Dendritic cell treated with granulocyte-macrophage colony-stimulating factor and Interleukin-4, amounts not matched to agents 40 ng/mL and 50 ng/mL, for 4 days (primary cell): Measurements from ENCODE around the gene URB2.
"Not testable (repeated sequence)": the region's sequence is repeated elsewhere in the genome, so short reads cannot be mapped to it uniquely, and the experiment has no call there.

ENCODE experiments used
- H3K27ac Mint-ChIP-seq: one replicate; pipeline ENCODE4 v1.8.0; 2022; ENCODE audit warnings: mild to moderate bottlenecking, mixed read lengths
- H3K27me3 Mint-ChIP-seq: one replicate; pipeline ENCODE4 v1.8.0; 2022; ENCODE audit warnings: mild to moderate bottlenecking, mixed read lengths
- H3K36me3 Mint-ChIP-seq: one replicate; pipeline ENCODE4 v1.8.0; 2022; ENCODE audit warnings: low read depth, mixed read lengths
- H3K4me1 Mint-ChIP-seq: one replicate; pipeline ENCODE4 v1.8.0; 2022; ENCODE audit warnings: low read depth, mixed read lengths
- H3K4me3 Mint-ChIP-seq: one replicate; pipeline ENCODE4 v1.8.0; 2022; ENCODE audit warnings: mild to moderate bottlenecking, moderate library complexity, mixed read lengths
- H3K9me3 Mint-ChIP-seq: one replicate; pipeline ENCODE4 v1.8.0; 2022; ENCODE audit warnings: mixed read lengths
- intact Hi-C: fragments of 100-400 bp; cut with micrococcal nuclease; formaldehyde crosslinking; loops from one replicate; pipeline ENCODE4 v1.15.0; 2022

Gene URB2

GRCh38 chr1:229597877-229598276 lies 28.2 kb upstream of the URB2 start:
- Mint-ChIP-seq H3K27ac (no peak overlapping the region), H3K4me1 (peaks cover 36% of the 10 kb centered on the region), H3K36me3 (peaks cover 74% of the 10 kb centered on the region), H3K27me3 (no peaks in the 10 kb centered on the region), H3K4me3 (no peak overlapping the region), H3K9me3 (peaks cover 8% of the 10 kb centered on the region)
- intact Hi-C loops, result no loop called here

DNA sequence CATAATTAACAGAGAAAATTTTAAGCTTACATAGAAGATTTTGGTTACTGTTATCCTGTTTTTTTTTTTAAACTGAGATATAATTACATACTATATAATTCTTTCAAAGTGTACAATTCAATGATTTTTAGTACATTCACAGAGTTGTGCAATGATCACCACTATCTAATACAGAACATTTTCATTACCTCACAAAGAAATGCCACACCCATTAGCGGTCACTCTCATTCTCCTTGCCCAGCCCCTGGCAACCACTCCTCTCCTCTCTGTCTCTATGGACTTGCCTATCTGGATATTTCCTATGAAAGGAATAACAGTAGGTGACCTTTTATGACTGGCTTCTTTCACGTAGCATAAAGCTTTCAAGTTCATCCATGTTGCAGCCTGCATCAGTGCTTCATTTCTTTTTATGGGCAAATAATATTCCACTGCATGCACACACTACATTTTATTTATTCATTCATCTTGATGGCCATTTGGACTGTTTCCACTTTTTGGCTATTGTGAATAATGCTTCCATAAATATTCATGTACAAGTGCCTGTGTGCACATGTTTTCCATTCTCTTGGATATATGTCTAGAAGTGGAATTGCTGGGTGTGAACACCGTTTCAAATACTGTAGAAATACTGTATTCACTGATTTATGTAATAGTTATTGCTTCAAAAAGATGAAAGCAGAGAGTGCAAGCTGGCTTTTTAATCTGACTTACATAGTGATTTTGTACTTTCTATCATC lies 26.7 kb upstream of the URB2 start:
- Mint-ChIP-seq H3K27ac (no peak overlapping the region), H3K4me3 (no peak overlapping the region), H3K9me3 (peaks cover 8% of the 10 kb centered on the region), H3K4me1 (peaks cover 36% of the 10 kb centered on the region), H3K36me3 (peaks cover 62% of the 10 kb centered on the region), H3K27me3 (no peaks in the 10 kb centered on the region)
- intact Hi-C loops, result no loop called here

- H3K36me3 Mint-ChIP-seq, result peaks cover 62% of the 10 kb centered on the region
- H3K9me3 Mint-ChIP-seq, result peaks cover 8% of the 10 kb centered on the region
- no peak overlapping the region for H3K27ac Mint-ChIP-seq
- H3K27me3 Mint-ChIP-seq, result no peaks in the 10 kb centered on the region
- peaks cover 36% of the 10 kb centered on the region for H3K4me1 Mint-ChIP-seq
- intact Hi-C loops, result no loop called here
- no peak overlapping the region for H3K4me3 Mint-ChIP-seq
These were observed 25.8 kb upstream of the URB2 start for GRCh38 chr1:229600229-229600628.

DNA sequence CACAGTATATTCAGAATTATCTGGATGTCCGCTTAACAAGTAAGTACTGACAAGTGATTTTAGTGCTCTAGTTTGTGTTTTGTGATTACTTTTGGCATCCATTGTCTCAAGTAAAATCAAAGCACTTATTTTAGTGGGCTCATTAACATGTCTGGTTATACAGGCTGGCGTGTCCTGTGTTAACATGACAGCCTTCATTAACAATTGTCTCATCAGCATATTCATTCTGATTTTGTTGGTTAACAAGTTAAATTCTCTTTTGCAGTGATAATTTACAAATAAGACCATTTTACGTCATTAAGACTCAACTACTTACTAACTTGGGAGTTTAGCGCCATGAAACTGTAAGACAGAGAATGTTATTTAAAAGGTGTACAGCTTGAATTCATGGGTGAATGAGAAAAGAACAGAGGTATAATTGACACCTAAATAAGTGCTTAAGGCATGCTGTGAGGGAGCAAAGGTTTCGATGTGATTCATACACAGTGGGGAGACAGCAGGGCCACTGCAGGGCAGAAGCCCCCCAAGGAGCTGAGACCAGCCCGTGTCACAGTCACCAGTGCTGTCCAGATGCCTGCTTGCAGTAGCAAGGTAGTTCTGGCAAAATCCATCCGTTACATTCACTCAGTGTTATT lies 22.6 kb upstream of the URB2 start:
- Mint-ChIP-seq H3K27ac (no peak overlapping the region), H3K36me3 (peaks cover 79% of the 10 kb centered on the region), H3K9me3 (peaks cover 8% of the 10 kb centered on the region), H3K27me3 (no peaks in the 10 kb centered on the region), H3K4me3 (no peak overlapping the region), H3K4me1 (peaks cover 21% of the 10 kb centered on the region)
- intact Hi-C loops, result no loop called here

DNA sequence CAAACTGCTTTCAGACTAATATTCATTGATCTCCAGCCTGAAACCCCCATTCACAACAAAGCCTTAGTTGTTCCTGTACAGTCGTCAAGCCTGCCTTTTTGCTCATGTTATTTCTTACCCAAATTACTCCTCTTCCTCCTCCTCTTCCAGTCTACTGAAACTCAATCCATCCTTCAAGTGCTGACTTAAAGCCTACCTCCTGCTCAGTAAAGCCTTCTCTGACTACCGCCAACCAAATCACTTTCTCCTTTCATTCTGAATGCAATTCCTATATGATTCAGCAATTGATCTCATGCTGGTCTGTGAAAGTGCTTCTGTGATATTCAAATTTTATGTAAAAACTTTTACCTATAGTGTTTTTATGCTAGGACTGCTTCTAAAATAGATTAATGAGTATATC lies 18.7 kb upstream of the URB2 start:
- Mint-ChIP-seq H3K27me3 (no peaks in the 10 kb centered on the region), H3K4me1 (peaks cover 6% of the 10 kb centered on the region), H3K36me3 (peaks cover 86% of the 10 kb centered on the region), H3K9me3 (no peaks in the 10 kb centered on the region), H3K27ac (no peak overlapping the region), H3K4me3 (no peak overlapping the region)
- intact Hi-C loops, result no loop called here

- H3K27me3 Mint-ChIP-seq, result no peaks in the 10 kb centered on the region
- intact Hi-C loops, result no loop called here
- H3K36me3 Mint-ChIP-seq, result peaks cover 92% of the 10 kb centered on the region
- H3K27ac Mint-ChIP-seq, result no peak overlapping the region
- no peak overlapping the region for H3K4me3 Mint-ChIP-seq
- peaks cover 6% of the 10 kb centered on the region for H3K4me1 Mint-ChIP-seq
- H3K9me3 Mint-ChIP-seq, result no peaks in the 10 kb centered on the region
These were observed 17.5 kb upstream of the URB2 start for GRCh38 chr1:229608590-229608989.

DNA sequence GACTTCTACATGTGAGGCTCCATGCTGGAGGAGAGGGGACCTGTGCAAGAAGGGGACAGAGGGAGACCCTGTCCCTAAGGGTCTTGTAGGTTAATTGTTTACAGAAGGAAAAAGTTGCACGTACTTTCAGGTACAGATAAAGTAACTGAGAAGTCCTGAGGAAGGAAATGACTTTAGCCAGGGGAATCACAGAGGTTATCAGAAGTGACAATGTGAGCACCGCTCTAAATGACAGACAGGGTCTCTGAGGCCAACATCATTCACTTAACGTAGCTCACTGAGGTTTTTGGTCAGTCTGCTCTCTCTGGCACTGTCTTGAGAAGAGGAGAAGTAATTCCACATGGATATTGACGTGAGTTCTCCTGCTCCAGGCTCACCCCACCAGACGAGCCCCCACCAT lies 12.1 kb upstream of the URB2 start:
- intact Hi-C loops, result no loop called here
- no peaks in the 10 kb centered on the region for H3K27me3 Mint-ChIP-seq
- no peak overlapping the region for H3K4me3 Mint-ChIP-seq
- H3K27ac Mint-ChIP-seq, result no peak overlapping the region
- peaks cover 57% of the 10 kb centered on the region for H3K36me3 Mint-ChIP-seq
- H3K9me3 Mint-ChIP-seq, result no peaks in the 10 kb centered on the region
- peaks cover 15% of the 10 kb centered on the region for H3K4me1 Mint-ChIP-seq

DNA sequence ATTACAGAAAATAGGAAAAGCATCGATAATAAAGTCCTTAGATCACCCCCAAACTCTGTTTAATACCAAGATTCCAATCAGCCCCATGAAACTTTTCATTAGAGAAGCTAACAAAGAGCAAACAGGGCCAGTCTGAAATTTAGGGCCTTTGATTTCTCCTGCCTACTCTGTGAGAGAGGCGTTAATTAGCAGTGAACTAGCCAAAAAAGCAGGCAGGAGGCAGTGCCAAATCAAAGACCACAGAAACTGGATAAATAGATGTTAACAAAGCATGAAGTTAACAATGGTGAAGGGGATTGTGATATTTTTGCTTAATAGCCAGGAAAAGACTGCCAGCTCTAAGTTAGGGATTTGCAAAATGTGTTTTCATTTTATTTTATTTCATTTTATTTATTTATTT lies 11.3 kb upstream of the URB2 start:
- H3K36me3 Mint-ChIP-seq, result peaks cover 49% of the 10 kb centered on the region
- H3K4me3 Mint-ChIP-seq, result no peak overlapping the region
- no peaks in the 10 kb centered on the region for H3K9me3 Mint-ChIP-seq
- H3K27me3 Mint-ChIP-seq, result no peaks in the 10 kb centered on the region
- no peak overlapping the region for H3K27ac Mint-ChIP-seq
- peaks cover 19% of the 10 kb centered on the region for H3K4me1 Mint-ChIP-seq
- intact Hi-C loops, result no loop called here

DNA sequence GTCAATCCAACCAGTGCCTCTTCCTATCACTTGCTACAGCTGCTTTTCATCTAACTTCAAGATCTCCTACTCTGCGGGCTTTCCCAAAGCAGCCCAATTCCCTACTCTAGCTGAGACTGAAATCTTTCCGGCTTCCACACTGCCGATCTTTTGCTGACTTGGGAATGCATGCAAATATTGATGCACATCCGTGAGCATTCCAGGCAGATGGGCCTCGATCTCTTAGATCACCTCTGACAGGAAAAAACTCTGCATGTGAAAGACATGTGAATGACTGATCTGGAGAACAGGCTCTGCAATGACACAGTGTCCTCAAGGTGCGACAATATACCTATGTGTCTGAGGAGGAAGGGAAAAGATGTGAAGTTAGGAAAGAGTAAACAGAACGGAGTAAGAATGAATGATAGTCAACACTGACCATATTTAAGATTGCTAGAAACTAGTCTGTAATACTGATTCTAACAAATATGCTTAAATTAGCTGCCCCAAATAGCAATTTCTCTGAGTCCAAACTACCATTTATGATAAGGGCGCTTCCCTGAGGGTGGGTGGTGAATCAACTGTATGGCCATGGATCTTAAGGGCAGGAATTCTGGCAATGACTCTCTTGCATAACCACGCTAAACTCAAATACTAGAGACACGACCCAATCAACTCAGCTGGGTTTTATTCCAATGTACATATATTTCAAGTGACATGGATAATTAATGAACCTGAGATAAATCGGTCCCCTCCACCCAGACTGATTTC lies 8.5 kb upstream of the URB2 start:
- Mint-ChIP-seq H3K9me3 (no peaks in the 10 kb centered on the region), H3K4me3 (no peak overlapping the region), H3K36me3 (peaks cover 21% of the 10 kb centered on the region), H3K27ac (no peak overlapping the region), H3K4me1 (peaks cover 30% of the 10 kb centered on the region), H3K27me3 (no peaks in the 10 kb centered on the region)
- intact Hi-C loops, result no loop called here

DNA sequence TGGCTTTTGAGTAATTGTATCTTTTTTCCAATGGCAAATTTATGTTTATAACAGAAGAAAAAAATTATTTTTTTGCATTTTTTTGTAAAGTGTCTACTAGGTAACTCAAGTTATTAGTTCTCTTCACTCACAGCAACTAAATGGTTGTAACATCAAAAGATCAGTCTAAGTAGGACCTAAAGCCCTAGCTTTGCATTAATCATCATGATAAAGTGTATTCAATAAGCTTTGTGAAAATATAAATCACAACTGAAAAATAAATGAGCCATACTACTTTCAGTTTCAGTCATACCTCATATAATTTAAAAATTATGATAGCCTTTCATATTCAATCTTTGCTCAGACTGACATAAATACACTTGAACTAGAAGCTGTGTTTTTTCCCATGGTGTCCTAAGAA lies 7.0 kb upstream of the URB2 start:
- H3K27me3 Mint-ChIP-seq, result no peaks in the 10 kb centered on the region
- intact Hi-C loops, result no loop called here
- H3K9me3 Mint-ChIP-seq, result no peaks in the 10 kb centered on the region
- no peak overlapping the region for H3K4me3 Mint-ChIP-seq
- H3K36me3 Mint-ChIP-seq, result peaks cover 13% of the 10 kb centered on the region
- peaks cover 39% of the 10 kb centered on the region for H3K4me1 Mint-ChIP-seq
- H3K27ac Mint-ChIP-seq, result no peak overlapping the region

- Mint-ChIP-seq H3K9me3 (no peaks in the 10 kb centered on the region), H3K27me3 (no peaks in the 10 kb centered on the region), H3K4me3 (no peak overlapping the region), H3K36me3 (peaks cover 7% of the 10 kb centered on the region), H3K4me1 (peaks cover 45% of the 10 kb centered on the region), H3K27ac (no peak overlapping the region)
- intact Hi-C loops, result no loop called here
These were observed 6.4 kb upstream of the URB2 start for GRCh38 chr1:229619614-229620013.

DNA sequence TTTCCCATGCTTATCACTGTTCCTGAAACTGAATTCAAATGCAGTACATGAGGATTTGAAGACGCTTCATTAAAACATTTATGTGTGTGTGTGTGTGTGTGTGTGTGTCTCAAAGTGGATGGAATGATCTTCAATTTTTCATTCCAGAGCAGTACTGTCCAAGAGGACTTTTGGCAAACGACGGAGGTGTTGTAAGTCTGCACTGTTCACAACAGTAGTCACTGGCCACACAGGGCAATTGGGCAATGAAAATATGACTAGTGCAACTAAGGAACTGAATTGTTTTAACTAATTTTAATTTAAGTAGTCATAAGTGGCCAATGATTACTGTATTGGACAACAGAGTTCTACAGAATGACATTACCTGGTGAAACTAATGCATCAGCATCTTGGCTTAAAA lies 5.2 kb upstream of the URB2 start:
- intact Hi-C loops, result no loop called here
- H3K27ac Mint-ChIP-seq, result no peak overlapping the region
- no peaks in the 10 kb centered on the region for H3K9me3 Mint-ChIP-seq
- no peak overlapping the region for H3K4me3 Mint-ChIP-seq
- H3K36me3 Mint-ChIP-seq, result peaks cover 16% of the 10 kb centered on the region
- no peaks in the 10 kb centered on the region for H3K27me3 Mint-ChIP-seq
- peaks cover 53% of the 10 kb centered on the region for H3K4me1 Mint-ChIP-seq

- Mint-ChIP-seq H3K27me3 (no peaks in the 10 kb centered on the region), H3K4me3 (no peak overlapping the region), H3K27ac (no peak overlapping the region), H3K9me3 (no peaks in the 10 kb centered on the region), H3K36me3 (peaks cover 21% of the 10 kb centered on the region), H3K4me1 (peaks cover 57% of the 10 kb centered on the region)
- intact Hi-C loops, result no loop called here
These were observed 4.4 kb upstream of the URB2 start for GRCh38 chr1:229621663-229622062.

GRCh38 chr1:229622641-229623120 lies 3.4 kb upstream of the URB2 start:
- H3K27ac Mint-ChIP-seq, intact Hi-C loops, H3K4me3 Mint-ChIP-seq, H3K27me3 Mint-ChIP-seq, H3K9me3 Mint-ChIP-seq: not testable (repeated sequence)
- Mint-ChIP-seq H3K4me1 (peaks cover 57% of the 10 kb centered on the region), H3K36me3 (peaks cover 22% of the 10 kb centered on the region)
